IPS-18c (cell line): ENCODE measurements around the gene SRM.
A peak's percentile ranks its signal among the peaks of the same experiment; 100 is the strongest.
"Not testable (repeated sequence)": the region's sequence is repeated elsewhere in the genome, so short reads cannot be mapped to it uniquely, and the experiment has no call there.

ENCODE experiments used
- H3K4me3 ChIP-seq: 2 replicates; pipeline ENCODE4 v1.7.0; 2013; ENCODE audit warnings: low read depth, mild to moderate bottlenecking, low read length, moderate library complexity; ENCODE audit not compliant: insufficient read depth
- H3K9me3 ChIP-seq: one replicate; pipeline ENCODE4 v1.6.1; 2013; ENCODE audit warnings: mild to moderate bottlenecking, low read length, moderate library complexity; ENCODE audit not compliant: control insufficient read depth, insufficient read depth

Gene SRM

GRCh38 chr1:11068600-11069473 is 9.0 kb upstream of the SRM start:
- Histone ChIP-seq H3K9me3 (no peaks in the 10 kb centered on the region), H3K4me3 (no peak overlapping the region)

GRCh38 chr1:11067716-11068599 is 8.1 kb upstream of the SRM start:
- Histone ChIP-seq H3K4me3 (no peak overlapping the region), H3K9me3 (no peaks in the 10 kb centered on the region)

GRCh38 chr1:11065796-11066195 is 6.0 kb upstream of the SRM start:
- Histone ChIP-seq H3K9me3 (no peaks in the 10 kb centered on the region), H3K4me3 (no peak overlapping the region)

GRCh38 chr1:11064942-11065341 is 5.1 kb upstream of the SRM start:
- no peak overlapping the region for H3K4me3 ChIP-seq
- no peaks in the 10 kb centered on the region for H3K9me3 ChIP-seq

GRCh38 chr1:11063937-11064537 is 4.2 kb upstream of the SRM start:
- not testable (repeated sequence) for H3K9me3 ChIP-seq, H3K4me3 ChIP-seq

GRCh38 chr1:11062965-11063401 is 3.2 kb upstream of the SRM start:
- Histone ChIP-seq H3K4me3 (no peak overlapping the region), H3K9me3 (peaks cover 3% of the 10 kb centered on the region)

GRCh38 chr1:11061652-11062365 is 2.0 kb upstream of the SRM start:
- Histone ChIP-seq H3K9me3 (peaks cover 3% of the 10 kb centered on the region), H3K4me3 (no peak overlapping the region)

GRCh38 chr1:11059155-11059967 is 457 bp downstream of the SRM start:
- Histone ChIP-seq H3K9me3 (peaks cover 3% of the 10 kb centered on the region), H3K4me3 (peak overlapping the region; percentile 81)

GRCh38 chr1:11058595-11059154 is 1.1 kb downstream of the SRM start:
- peak overlapping the region; percentile 81 for H3K4me3 ChIP-seq

GRCh38 chr1:11058026-11058425 is 1.8 kb downstream of the SRM start:
- H3K9me3 ChIP-seq, result peaks cover 3% of the 10 kb centered on the region
- no peak overlapping the region for H3K4me3 ChIP-seq

More at GRCh38 chr1:11058595-11059154, 1.1 kb downstream of the SRM start:
- peaks cover 3% of the 10 kb centered on the region for H3K9me3 ChIP-seq

- H3K4me3 ChIP-seq, result no peak overlapping the region
- peaks cover 3% of the 10 kb centered on the region for H3K9me3 ChIP-seq
Observed at GRCh38 chr1:11057477-11057876, 2.3 kb downstream of the SRM start.

GRCh38 chr1:11056504-11056903 is 3.3 kb downstream of the SRM start:
- peaks cover 3% of the 10 kb centered on the region for H3K9me3 ChIP-seq
- no peak overlapping the region for H3K4me3 ChIP-seq

- H3K4me3 ChIP-seq, result no peak overlapping the region
- peaks cover 3% of the 10 kb centered on the region for H3K9me3 ChIP-seq
Observed at GRCh38 chr1:11055676-11056075, 4.1 kb downstream of the SRM start.

- peaks cover 2% of the 10 kb centered on the region for H3K9me3 ChIP-seq
- H3K4me3 ChIP-seq, result no peak overlapping the region
Observed at GRCh38 chr1:11054666-11055065, 5.2 kb downstream of the SRM start.

- Histone ChIP-seq H3K4me3 (no peak overlapping the region), H3K9me3 (no peaks in the 10 kb centered on the region)
Observed at GRCh38 chr1:11054181-11054580, 5.6 kb downstream of the SRM start.

GRCh38 chr1:11053758-11054137 is 6.1 kb downstream of the SRM start:
- no peaks in the 10 kb centered on the region for H3K9me3 ChIP-seq
- no peak overlapping the region for H3K4me3 ChIP-seq
